IMR-90 (cell line): ENCODE data around the gene GNAI1. TPM values are rescaled to one million over a fixed set of nuclear protein-coding genes. Genes with fewer than 3 reads are reported as not detected.

ENCODE experiments used
- ATAC-seq: fragments of 200-7000 bp; cut with Tn5 transposase; 2 replicates; pipeline ENCODE4 v1.9.1; 2020; ENCODE audit warnings: low read depth, mild to moderate bottlenecking, moderate library complexity
- BruUV-seq: library from RNA; stranded (reverse); fragments of 400-500 nt; replicated peaks from 2 replicates; lab custom pipeline; 2021; lab: Mats Ljungman, UMichigan
- CTCF ChIA-PET: fragments of 300-600 bp; formaldehyde crosslinking; extraction: SDS; loops from one replicate; lab custom pipeline; 2021; ENCODE audit warnings: antibody characterized with exemption; lab: Yijun Ruan, JAX
- POLR2A ChIA-PET: fragments of 300-600 bp; sonication (Branson Sonifier 250); formaldehyde crosslinking; loops from one replicate; lab custom pipeline; 2022; ENCODE audit warnings: antibody characterized with exemption; ENCODE audit not compliant: unreplicated experiment; lab: Charles Lee
- DNase-seq: peaks from one replicate; pipeline ENCODE4 v3.0.0; 2013
- H2AFZ ChIP-seq: replicated peaks from 2 replicates; pipeline ENCODE3; 2013; ENCODE audit warnings: low read length, mild to moderate bottlenecking; ENCODE audit not compliant: poor library complexity
- H2AK5ac ChIP-seq: 2 replicates; pipeline ENCODE4 v1.6.1; 2013; ENCODE audit warnings: low read depth, low read length, inconsistent platforms
- H2AK9ac ChIP-seq: replicated peaks from 2 replicates; pipeline ENCODE3; 2013; ENCODE audit warnings: mild to moderate bottlenecking, low read depth, low read length, moderate library complexity; ENCODE audit not compliant: poor library complexity
- H2BK120ac ChIP-seq: 2 replicates; pipeline ENCODE4 v1.6.1; 2013; ENCODE audit warnings: low read depth, low read length, inconsistent platforms
- H2BK15ac ChIP-seq: 3 replicates; pipeline ENCODE4 v1.6.1; 2013; ENCODE audit warnings: low read depth, low read length, inconsistent platforms
- H2BK20ac ChIP-seq: 2 replicates; pipeline ENCODE4 v1.6.1; 2013; ENCODE audit warnings: low read depth, mild to moderate bottlenecking, inconsistent platforms, low read length, moderate library complexity
- H2BK5ac ChIP-seq: 2 replicates; pipeline ENCODE4 v1.6.1; 2013; ENCODE audit warnings: mild to moderate bottlenecking, low read depth, low read length, inconsistent platforms; ENCODE audit not compliant: poor library complexity, severe bottlenecking
- H3K14ac ChIP-seq: replicated peaks from 2 replicates; pipeline ENCODE4 v1.6.1; 2013; ENCODE audit warnings: low read depth, low read length, inconsistent platforms
- H3K18ac ChIP-seq: 2 replicates; pipeline ENCODE4 v1.6.1; 2013; ENCODE audit warnings: low read depth, low read length, control low read depth
- H3K23ac ChIP-seq: 2 replicates; pipeline ENCODE4 v1.6.1; 2013; ENCODE audit warnings: low read depth, low read length, inconsistent platforms
- H3K27ac ChIP-seq: 2 replicates; pipeline ENCODE4 v1.5.1; 2013; ENCODE audit warnings: mild to moderate bottlenecking, control low read depth, low read length; ENCODE audit not compliant: insufficient read depth
- H3K27me3 ChIP-seq: 2 replicates; pipeline ENCODE4 v1.6.1; 2013; ENCODE audit warnings: low read length; ENCODE audit not compliant: control insufficient read depth, insufficient read depth
- H3K36me3 ChIP-seq: 2 replicates; pipeline ENCODE4 v1.6.1; 2013; ENCODE audit warnings: low read length, mixed read lengths; ENCODE audit not compliant: control insufficient read depth, insufficient read depth
- H3K4ac ChIP-seq: 2 replicates; pipeline ENCODE4 v1.6.1; 2013; ENCODE audit warnings: low read depth, low read length, inconsistent platforms
- H3K4me1 ChIP-seq: 2 replicates; pipeline ENCODE4 v1.6.1; 2013; ENCODE audit warnings: low read length, mixed read lengths; ENCODE audit not compliant: control insufficient read depth, insufficient read depth
- H3K4me2 ChIP-seq: 2 replicates; pipeline ENCODE4 v1.6.1; 2013; ENCODE audit warnings: low read depth, mild to moderate bottlenecking, control low read depth, low read length, moderate library complexity
- H3K4me3 ChIP-seq: 2 replicates; pipeline ENCODE4 v1.5.1; 2013; ENCODE audit warnings: low read depth, mild to moderate bottlenecking, control low read depth, low read length, moderate library complexity; ENCODE audit not compliant: insufficient read depth
- H3K56ac ChIP-seq: 2 replicates; pipeline ENCODE4 v1.6.1; 2013; ENCODE audit warnings: low read length, inconsistent platforms; ENCODE audit not compliant: insufficient read depth; ENCODE audit errors: extremely low read depth
- H3K79me1 ChIP-seq, 2 experiments: 2 replicates each; pipeline ENCODE4 v1.6.1; 2013; ENCODE audit warnings: low read length in 2 of 2, inconsistent platforms in 1 of 2, low read depth in 1 of 2
- H3K9ac ChIP-seq: 2 replicates; pipeline ENCODE4 v1.6.1; 2013; ENCODE audit warnings: low read depth, low read length, control low read depth
- H3K9me1 ChIP-seq: 2 replicates; pipeline ENCODE4 v1.6.1; 2013; ENCODE audit warnings: low read length, inconsistent platforms; ENCODE audit not compliant: insufficient read depth
- H3K9me3 ChIP-seq: 2 replicates; pipeline ENCODE4 v1.6.1; 2013; ENCODE audit warnings: low read length; ENCODE audit not compliant: control insufficient read depth, insufficient read depth
- H4K20me1 ChIP-seq: 2 replicates; pipeline ENCODE4 v1.6.1; 2013; ENCODE audit warnings: low read length, inconsistent platforms; ENCODE audit not compliant: insufficient read depth
- H4K5ac ChIP-seq: 2 replicates; pipeline ENCODE4 v1.6.1; 2013; ENCODE audit warnings: mild to moderate bottlenecking, low read depth, low read length, control low read depth
- H4K8ac ChIP-seq, 2 experiments: 2 replicates each; pipeline ENCODE4 v1.6.1; 2013; ENCODE audit warnings: low read depth in 2 of 2, low read length in 2 of 2, control low read depth in 1 of 2, inconsistent platforms in 1 of 2
- H4K91ac ChIP-seq: 2 replicates; pipeline ENCODE4 v1.6.1; 2013; ENCODE audit warnings: low read depth, low read length, inconsistent platforms; ENCODE audit not compliant: insufficient read depth
- BHLHE40 ChIP-seq: fragments of 150-350 bp; IDR thresholded peaks from 2 replicates; pipeline ENCODE4 v1.6.1; 2016; ENCODE audit warnings: mild to moderate bottlenecking, low read depth, low read length
- CEBPB ChIP-seq: IDR thresholded peaks from 2 replicates; pipeline ENCODE4 v1.6.1; 2012; ENCODE audit warnings: low read depth, low read length, improper control_type of control experiment
- CHD1 ChIP-seq: IDR thresholded peaks from 2 replicates; pipeline ENCODE4 v1.6.1; 2012; ENCODE audit warnings: low read depth, low read length, improper control_type of control experiment
- FOS ChIP-seq: fragments of 150-350 bp; IDR thresholded peaks from 2 replicates; pipeline ENCODE4 v1.6.1; 2016; ENCODE audit warnings: low read depth, low read length
- MAFK ChIP-seq: IDR thresholded peaks from 2 replicates; pipeline ENCODE4 v1.6.1; 2012; ENCODE audit warnings: low read depth, low read length, improper control_type of control experiment
- MAZ ChIP-seq: IDR thresholded peaks from 2 replicates; pipeline ENCODE4 v1.6.1; 2012; ENCODE audit warnings: low read depth, mild to moderate bottlenecking, low read length, improper control_type of control experiment, moderate library complexity, borderline replicate concordance
- MXI1 ChIP-seq: IDR thresholded peaks from 2 replicates; pipeline ENCODE4 v1.6.1; 2012; ENCODE audit warnings: low read depth, mild to moderate bottlenecking, low read length, moderate library complexity, borderline replicate concordance
- NFE2L2 ChIP-seq: fragments of 150-350 bp; IDR thresholded peaks from 2 replicates; pipeline ENCODE4 v1.6.1; 2016; ENCODE audit warnings: low read depth, mild to moderate bottlenecking, low read length
- POLR2A ChIP-seq: IDR thresholded peaks from 2 replicates; pipeline ENCODE4 v1.6.1; 2012; ENCODE audit warnings: mild to moderate bottlenecking, low read depth, low read length
- RAD21 ChIP-seq: IDR thresholded peaks from 2 replicates; pipeline ENCODE4 v1.6.1; 2012; ENCODE audit warnings: low read length, improper control_type of control experiment
- RCOR1 ChIP-seq: IDR thresholded peaks from 2 replicates; pipeline ENCODE4 v1.6.1; 2012; ENCODE audit warnings: mild to moderate bottlenecking, low read length, improper control_type of control experiment; ENCODE audit not compliant: insufficient replicate concordance
- RFX5 ChIP-seq: IDR thresholded peaks from 2 replicates; pipeline ENCODE4 v1.8.0; 2012; ENCODE audit warnings: low read depth, mild to moderate bottlenecking, low read length, moderate library complexity
- SMC3 ChIP-seq: fragments of 150-350 bp; IDR thresholded peaks from 2 replicates; pipeline ENCODE4 v1.6.1; 2016; ENCODE audit warnings: low read depth, mild to moderate bottlenecking, antibody characterized with exemption, low read length, moderate library complexity
- WGBS, 2 experiments: methylation state at CpG; one replicate each; pipeline versions ENCODE4 v1.1.5 to v1.1.7; 2013; ENCODE audit warnings: missing lambda C conversion rate in 2 of 2; ENCODE audit not compliant: insufficient read length in 1 of 2; ENCODE audit errors: extremely low coverage in 2 of 2; 5-methylcytosine and 5-hydroxymethylcytosine counted together
- dilution Hi-C: fragments of 300-500 bp; cut with HindIII; formaldehyde crosslinking; loops from one replicate; pipeline ENCODE4 v1.14.3; 2018; ENCODE audit warnings: low sequenced_read_pairs; ENCODE audit not compliant: unreplicated experiment
- in situ Hi-C: fragments of 300-500 bp; cut with MboI; formaldehyde crosslinking; loops from 3 replicates; pipeline ENCODE4 v1.14.3; 2019; ENCODE audit warnings: low sequenced_read_pairs, inconsistent platforms, mixed read lengths
- intact Hi-C: fragments of 100-400 bp; cut with micrococcal nuclease; formaldehyde crosslinking; loops from 2 replicates; pipeline ENCODE4 v1.10.0; 2022
- polyA plus RNA-seq, 3 experiments: library from polyadenylated mRNA; depleted of rRNA; stranded (reverse); fragments of >200 nt; gene quantifications; 2 replicates each; pipeline ENCODE4 v1.2.3, GENCODE V29; 2012; ENCODE audit warnings: low replicate concordance in 1 of 3
- total RNA-seq: library from RNA; depleted of rRNA; stranded (reverse); fragments of >200 nt; gene quantifications from 2 replicates; pipeline ENCODE4 v1.2.3, GENCODE V29; 2012
- TF ChIP-seq, protein P1 (sequence below): fragments of 150-350 bp; IDR thresholded peaks from 2 replicates; pipeline ENCODE4 v1.6.1; 2016; ENCODE audit warnings: low read depth, mild to moderate bottlenecking, low read length, moderate library complexity, borderline replicate concordance
- TF ChIP-seq, protein P2 (sequence below): fragments of 150-350 bp; IDR thresholded peaks from 2 replicates; pipeline ENCODE4 v1.6.1; 2017; ENCODE audit warnings: mild to moderate bottlenecking, antibody characterized with exemption, low read length, low read depth
- TF ChIP-seq, protein P3 (sequence below): conservative IDR thresholded peaks from 2 replicates; pipeline ENCODE4 v1.5.1; 2012; ENCODE audit warnings: mild to moderate bottlenecking, low read depth, low read length, improper control_type of control experiment

Gene GNAI1
- total and polyA plus RNA-seq, 2 of the 4 experiments (the other 2 are of a cell fraction): 21.1 to 26.5 TPM

DNA sequence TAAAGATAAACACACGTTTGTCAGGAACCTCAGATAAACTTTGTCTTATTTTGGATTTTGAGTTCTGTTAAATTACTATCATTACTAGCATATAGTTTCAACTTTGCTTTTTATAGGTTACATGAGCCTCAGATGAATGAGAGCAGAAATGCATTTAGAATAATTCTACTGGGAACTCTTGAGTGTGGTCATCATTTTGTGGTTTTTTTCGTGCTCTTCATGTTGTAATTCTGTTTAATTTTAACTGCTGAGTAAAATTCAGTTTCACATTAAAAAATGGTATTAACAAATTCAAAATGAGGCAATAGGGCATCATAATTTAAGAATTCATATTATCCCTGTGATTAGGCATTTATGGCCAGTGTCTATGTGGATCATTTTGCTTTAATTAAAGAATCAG lies 72.9 kb downstream of the GNAI1 start:
- BruUV-seq: no TSS peak
- Histone ChIP-seq H3K14ac (no peak overlapping the region), H3K18ac (no peak overlapping the region), H3K4me2 (no peak overlapping the region), H2BK5ac (no peak overlapping the region), H2AK9ac (no peak overlapping the region), H4K91ac (no peak overlapping the region), H3K79me1 (peaks cover 0 to 15% of the 10 kb centered on the region in 2 experiments; a peak in 3 of 4 replicates), H2AK5ac (no peak overlapping the region), H3K4me3 (no peak overlapping the region), H4K5ac (no peak overlapping the region), H3K23ac (no peak overlapping the region), H4K8ac (no peak overlapping the region), H2BK15ac (no peak overlapping the region), H3K56ac (no peak overlapping the region), H4K20me1 (no peaks in the 10 kb centered on the region; the same call in 1 of the 2 replicates), H3K4ac (no peak overlapping the region), H2AFZ (no peak overlapping the region), H3K27me3 (no peaks in the 10 kb centered on the region), H3K4me1 (0 out of 2 replicates have a peak, but pooled peaks cover 2% of the 10 kb centered on the region), H3K9ac (no peak overlapping the region), H3K27ac (no peak overlapping the region), H3K9me3 (no peaks in the 10 kb centered on the region), H2BK120ac (no peak overlapping the region), H3K36me3 (peaks cover 18% of the 10 kb centered on the region), H3K9me1 (no peaks in the 10 kb centered on the region), H2BK20ac (no peak overlapping the region)
- TF ChIP-seq RFX5: no peak
- no peak for TF ChIP-seq MAFK
- no peak for TF ChIP-seq CEBPB
- TF ChIP-seq, protein P1, sequence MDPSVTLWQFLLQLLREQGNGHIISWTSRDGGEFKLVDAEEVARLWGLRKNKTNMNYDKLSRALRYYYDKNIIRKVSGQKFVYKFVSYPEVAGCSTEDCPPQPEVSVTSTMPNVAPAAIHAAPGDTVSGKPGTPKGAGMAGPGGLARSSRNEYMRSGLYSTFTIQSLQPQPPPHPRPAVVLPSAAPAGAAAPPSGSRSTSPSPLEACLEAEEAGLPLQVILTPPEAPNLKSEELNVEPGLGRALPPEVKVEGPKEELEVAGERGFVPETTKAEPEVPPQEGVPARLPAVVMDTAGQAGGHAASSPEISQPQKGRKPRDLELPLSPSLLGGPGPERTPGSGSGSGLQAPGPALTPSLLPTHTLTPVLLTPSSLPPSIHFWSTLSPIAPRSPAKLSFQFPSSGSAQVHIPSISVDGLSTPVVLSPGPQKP: no peak
- no peak for TF ChIP-seq NFE2L2
- TF ChIP-seq SMC3: no peak
- no peak for TF ChIP-seq FOS
- no peak for TF ChIP-seq RAD21
- no peak for TF ChIP-seq MAZ
- TF ChIP-seq BHLHE40: no peak
- TF ChIP-seq POLR2A: no peak
- TF ChIP-seq RCOR1: no peak
- no peak for TF ChIP-seq CHD1
- TF ChIP-seq, protein P2, sequence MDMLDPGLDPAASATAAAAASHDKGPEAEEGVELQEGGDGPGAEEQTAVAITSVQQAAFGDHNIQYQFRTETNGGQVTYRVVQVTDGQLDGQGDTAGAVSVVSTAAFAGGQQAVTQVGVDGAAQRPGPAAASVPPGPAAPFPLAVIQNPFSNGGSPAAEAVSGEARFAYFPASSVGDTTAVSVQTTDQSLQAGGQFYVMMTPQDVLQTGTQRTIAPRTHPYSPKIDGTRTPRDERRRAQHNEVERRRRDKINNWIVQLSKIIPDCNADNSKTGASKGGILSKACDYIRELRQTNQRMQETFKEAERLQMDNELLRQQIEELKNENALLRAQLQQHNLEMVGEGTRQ: no peak
- TF ChIP-seq, protein P3, sequence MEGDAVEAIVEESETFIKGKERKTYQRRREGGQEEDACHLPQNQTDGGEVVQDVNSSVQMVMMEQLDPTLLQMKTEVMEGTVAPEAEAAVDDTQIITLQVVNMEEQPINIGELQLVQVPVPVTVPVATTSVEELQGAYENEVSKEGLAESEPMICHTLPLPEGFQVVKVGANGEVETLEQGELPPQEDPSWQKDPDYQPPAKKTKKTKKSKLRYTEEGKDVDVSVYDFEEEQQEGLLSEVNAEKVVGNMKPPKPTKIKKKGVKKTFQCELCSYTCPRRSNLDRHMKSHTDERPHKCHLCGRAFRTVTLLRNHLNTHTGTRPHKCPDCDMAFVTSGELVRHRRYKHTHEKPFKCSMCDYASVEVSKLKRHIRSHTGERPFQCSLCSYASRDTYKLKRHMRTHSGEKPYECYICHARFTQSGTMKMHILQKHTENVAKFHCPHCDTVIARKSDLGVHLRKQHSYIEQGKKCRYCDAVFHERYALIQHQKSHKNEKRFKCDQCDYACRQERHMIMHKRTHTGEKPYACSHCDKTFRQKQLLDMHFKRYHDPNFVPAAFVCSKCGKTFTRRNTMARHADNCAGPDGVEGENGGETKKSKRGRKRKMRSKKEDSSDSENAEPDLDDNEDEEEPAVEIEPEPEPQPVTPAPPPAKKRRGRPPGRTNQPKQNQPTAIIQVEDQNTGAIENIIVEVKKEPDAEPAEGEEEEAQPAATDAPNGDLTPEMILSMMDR: no peak
- no peak for TF ChIP-seq MXI1
- CTCF ChIA-PET: no interaction called here
- in situ Hi-C loops (no loop called here), dilution Hi-C loops (loop anchor here (10.0 kb wide), 1 partner anchor 97 kb away; no protein-coding TSS in a partner anchor), intact Hi-C loops (no loop called here)
- DNase-seq: no peak
- POLR2A ChIA-PET: no interaction called here
- ATAC-seq: no peak
- WGBS, 2 experiments: no CpG with 5 or more reads among the region's 2 CpGs
